Measurements from ENCODE around the gene HDGFL2.

Gene HDGFL2

GRCh38 chr19:4472174-4472974, at the start of gene HDGFL2:
TSS of gene HDGFL2 (plus strand) at chr19:4472297. CDS start at chr19:4472351, 54 bp downstream.
- no peak for DNase-seq

- no peak for DNase-seq
Measured at GRCh38 chr19:4423416-4424126, 48.5 kb upstream of the HDGFL2 start.

- no peak for DNase-seq
Measured at GRCh38 chr19:4425537-4425936, 46.6 kb upstream of the HDGFL2 start.

GRCh38 chr19:4428326-4428975, 43.6 kb upstream of the HDGFL2 start:
- DNase-seq: no peak

GRCh38 chr19:4429256-4429655, 42.8 kb upstream of the HDGFL2 start:
- DNase-seq: no peak

- no peak for DNase-seq
Measured at GRCh38 chr19:4429771-4430171, 42.3 kb upstream of the HDGFL2 start.

GRCh38 chr19:4430760-4431159, 41.3 kb upstream of the HDGFL2 start:
- DNase-seq: no peak

GRCh38 chr19:4431296-4431695, 40.8 kb upstream of the HDGFL2 start:
- DNase-seq: no peak

GRCh38 chr19:4431808-4432674, 40.1 kb upstream of the HDGFL2 start:
- DNase-seq: no peak

- no peak for DNase-seq
Measured at GRCh38 chr19:4432918-4433506, 39.1 kb upstream of the HDGFL2 start.

GRCh38 chr19:4434391-4434790, 37.7 kb upstream of the HDGFL2 start:
- DNase-seq: no peak

GRCh38 chr19:4436231-4436630, 35.9 kb upstream of the HDGFL2 start:
- no peak for DNase-seq

- DNase-seq: no peak
Measured at GRCh38 chr19:4437103-4437502, 35.0 kb upstream of the HDGFL2 start.

GRCh38 chr19:4439243-4439642, 32.9 kb upstream of the HDGFL2 start:
- no peak for DNase-seq

- no peak for DNase-seq
Measured at GRCh38 chr19:4441994-4442818, 29.9 kb upstream of the HDGFL2 start.

- no peak for DNase-seq
Measured at GRCh38 chr19:4442819-4443146, 29.3 kb upstream of the HDGFL2 start.

GRCh38 chr19:4443188-4443587, 28.9 kb upstream of the HDGFL2 start:
- no peak for DNase-seq

- no peak for DNase-seq
Measured at GRCh38 chr19:4443966-4444764, 27.9 kb upstream of the HDGFL2 start.

GRCh38 chr19:4444765-4445741, 27.0 kb upstream of the HDGFL2 start:
- DNase-seq: no peak
